H1 (cell line): ENCODE measurements around the gene SLC25A34. TPM values are rescaled to one million over a fixed set of nuclear protein-coding genes. Genes with fewer than 3 reads are reported as not detected.

Source experiments
- CHD7 ChIP-seq: fragments of 300-600 bp; sonication (generic); IDR thresholded peaks from 2 replicates; pipeline ENCODE4 v1.7.1; 2012; ENCODE audit warnings: low read length, moderate library complexity, mild to moderate bottlenecking, inconsistent platforms; ENCODE audit not compliant: insufficient replicate concordance
- CREB1 ChIP-seq: IDR thresholded peaks from 2 replicates; pipeline ENCODE4 v1.6.1; 2012; ENCODE audit warnings: inconsistent platforms
- CTBP2 ChIP-seq: IDR thresholded peaks from 2 replicates; pipeline ENCODE4 v1.7.0; 2011; ENCODE audit warnings: borderline replicate concordance, mild to moderate bottlenecking, moderate library complexity, mixed read lengths, low read length; ENCODE audit not compliant: insufficient read depth, insufficient read length
- E2F6 ChIP-seq: IDR thresholded peaks from 2 replicates; pipeline ENCODE4 v1.6.1; 2012; ENCODE audit warnings: inconsistent platforms
- NRF1 ChIP-seq: IDR thresholded peaks from 2 replicates; pipeline ENCODE4 v1.6.1; 2011; ENCODE audit warnings: mild to moderate bottlenecking, low read depth, low read length, improper control_type of control experiment
- RXRA ChIP-seq: IDR thresholded peaks from 2 replicates; pipeline ENCODE4 v1.6.1; 2011; ENCODE audit warnings: low read depth, mild to moderate bottlenecking, low read length, moderate library complexity; ENCODE audit not compliant: insufficient read depth
- SP1 ChIP-seq: IDR thresholded peaks from 2 replicates; pipeline ENCODE4 v1.6.1; 2011; ENCODE audit warnings: low read depth, low read length
- SRF ChIP-seq: IDR thresholded peaks from 2 replicates; pipeline ENCODE4 v1.6.1; 2011; ENCODE audit warnings: mild to moderate bottlenecking, low read depth, low read length, moderate library complexity
- SUZ12 ChIP-seq: fragments of 200-600 bp; sonication (generic); IDR thresholded peaks from 2 replicates; pipeline ENCODE4 v1.6.1; 2012; ENCODE audit warnings: mild to moderate bottlenecking, inconsistent platforms, low read length, moderate library complexity, mixed read lengths
- TAF7 ChIP-seq: optimal IDR thresholded peaks from 2 replicates; pipeline ENCODE3; 2011; ENCODE audit warnings: low read depth, mild to moderate bottlenecking, inconsistent platforms, low read length, moderate library complexity, borderline replicate concordance
- TBP ChIP-seq: IDR thresholded peaks from 2 replicates; pipeline ENCODE4 v1.6.1; 2011; ENCODE audit warnings: low read depth, low read length, improper control_type of control experiment
- TCF12 ChIP-seq: IDR thresholded peaks from 2 replicates; pipeline ENCODE4 v1.6.1; 2011; ENCODE audit warnings: low read depth, mild to moderate bottlenecking, low read length
- polyA plus RNA-seq, 7 experiments: library from polyadenylated mRNA; depleted of rRNA in 3 of 7; stranded (reverse) in 5 of 7; unstranded in 2 of 7; fragments of >200 nt in 5 of 7; fragments of 200-250 nt in 2 of 7; gene quantifications; 1 replicate in 5 of 7; 2 replicates in 1 of 7; 4 replicates in 1 of 7; pipeline versions ENCODE4 v1.2.1 to v1.2.3, GENCODE V29; 2011 to 2013; ENCODE audit warnings: missing spikeins in 2 of 7, mixed read lengths in 2 of 7
- total RNA-seq: library from RNA; stranded (reverse); fragmentation: NEBNext Ultra II Directional; extraction: Animal tissue kit (Norgen Biotek cat#: 25700); gene quantifications from 2 replicates; pipeline ENCODE4 v1.2.1, GENCODE V29; 2021

SLC25A34 gene
- total and polyA plus RNA-seq, 2 of the 8 experiments (the other 6 are each of a cell fraction or from before 2014, with no cell fraction given), result 0.48 to 0.62 TPM

DNA sequence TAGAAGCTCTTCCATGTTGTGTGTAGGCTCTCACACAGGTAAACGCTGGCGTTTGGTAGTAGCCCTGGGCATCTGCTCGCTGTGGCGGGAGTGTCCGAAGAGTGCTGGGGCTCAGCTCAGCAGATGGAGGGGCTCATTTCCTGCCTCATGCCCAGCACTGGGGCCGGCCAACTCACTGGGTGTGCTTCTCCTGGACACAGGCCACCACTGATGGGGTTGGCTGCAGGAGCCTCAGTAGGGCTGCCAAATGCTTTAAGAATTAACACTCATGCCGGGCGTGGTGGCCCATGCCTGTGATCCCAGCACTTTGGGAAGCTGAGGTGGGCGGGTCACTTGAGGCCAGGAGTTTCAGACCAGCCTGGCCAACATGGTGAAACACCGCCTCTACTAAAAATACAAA is 50.5 kb downstream of the SLC25A34 start (continued):
- TF ChIP-seq CHD7, result no peak
- TF ChIP-seq SP1, result no peak
- TF ChIP-seq TCF12, result no peak
- no peak for TF ChIP-seq TAF7
- TF ChIP-seq SUZ12, result no peak
- no peak for TF ChIP-seq E2F6
- TF ChIP-seq NRF1, result no peak
- no peak for TF ChIP-seq SRF
- TF ChIP-seq CTBP2, result no peak
- no peak for TF ChIP-seq CREB1
- no peak for TF ChIP-seq TBP
- TF ChIP-seq RXRA, result no peak
